Smooth muscle cell of the brain vasculature (primary cell): ENCODE data around the gene ITPR2.

Experiments used
- DNase-seq: peaks from one replicate; pipeline ENCODE4 v3.0.0-alpha.2; 2012; ENCODE audit warnings: low read depth, low spot score

Gene ITPR2

GRCh38 chr12:26704684-26705460, 128.1 kb downstream of the ITPR2 start:
- no peak for DNase-seq

GRCh38 chr12:26704214-26704613, 128.8 kb downstream of the ITPR2 start:
- no peak for DNase-seq

GRCh38 chr12:26702741-26703140, 130.3 kb downstream of the ITPR2 start:
- DNase-seq: no peak

GRCh38 chr12:26701604-26702215, 131.3 kb downstream of the ITPR2 start:
- DNase-seq: no peak

GRCh38 chr12:26700430-26700829, 132.6 kb downstream of the ITPR2 start:
- no peak for DNase-seq

- DNase-seq: no peak
Observed at GRCh38 chr12:26699237-26699636, 133.8 kb downstream of the ITPR2 start.

- no peak for DNase-seq
Observed at GRCh38 chr12:26698186-26698585, 134.8 kb downstream of the ITPR2 start.

- DNase-seq: no peak
Observed at GRCh38 chr12:26697217-26697616, 135.8 kb downstream of the ITPR2 start.

- DNase-seq: no peak
Observed at GRCh38 chr12:26696613-26697092, 136.3 kb downstream of the ITPR2 start.

GRCh38 chr12:26696048-26696612, 136.9 kb downstream of the ITPR2 start:
- no peak for DNase-seq

GRCh38 chr12:26694402-26694801, 138.6 kb downstream of the ITPR2 start:
- no peak for DNase-seq

- no peak for DNase-seq
Observed at GRCh38 chr12:26692407-26692806, 140.6 kb downstream of the ITPR2 start.

GRCh38 chr12:26691234-26691970, 141.6 kb downstream of the ITPR2 start:
- peak; percentile 92 for DNase-seq

GRCh38 chr12:26690601-26691000, 142.4 kb downstream of the ITPR2 start:
- DNase-seq: no peak

GRCh38 chr12:26689281-26689841, 143.6 kb downstream of the ITPR2 start:
- DNase-seq: no peak

GRCh38 chr12:26688344-26688904, 144.6 kb downstream of the ITPR2 start:
- no peak for DNase-seq

GRCh38 chr12:26686408-26686807, 146.6 kb downstream of the ITPR2 start:
- no peak for DNase-seq

- no peak for DNase-seq
Observed at GRCh38 chr12:26684101-26684500, 148.9 kb downstream of the ITPR2 start.

- no peak for DNase-seq
Observed at GRCh38 chr12:26683443-26683842, 149.6 kb downstream of the ITPR2 start.

- DNase-seq: no peak
Observed at GRCh38 chr12:26680727-26681455, 152.1 kb downstream of the ITPR2 start.
